SK-N-MC (cell line): ENCODE data around the gene HLCS.
"Not testable (repeated sequence)": the region's sequence is repeated elsewhere in the genome, so short reads cannot be mapped to it uniquely, and the experiment has no call there.

ENCODE experiments used
- DNase-seq: peaks from one replicate; pipeline ENCODE4 v3.0.0-alpha.2; 2011; ENCODE audit warnings: low read depth, low spot score
- H3K27ac ChIP-seq: fragments of 200-600 bp; sonication (generic); 2 replicates; pipeline ENCODE4 v1.5.1; 2016; ENCODE audit warnings: mixed run types
- H3K36me3 ChIP-seq: fragments of 200-600 bp; sonication (generic); 2 replicates; pipeline ENCODE4 v1.6.1; 2017; ENCODE audit warnings: antibody characterized with exemption, low read length, mixed read lengths; ENCODE audit not compliant: insufficient read depth
- H3K4me3 ChIP-seq: fragments of 200-600 bp; sonication (generic); 2 replicates; pipeline ENCODE4 v1.5.1; 2016
- H3K9ac ChIP-seq: fragments of 200-600 bp; sonication (generic); 2 replicates; pipeline ENCODE4 v1.8.0; 2017; ENCODE audit warnings: mixed run types, mixed read lengths; ENCODE audit not compliant: insufficient read length
- H3K9me3 ChIP-seq: fragments of 200-600 bp; sonication (generic); 2 replicates; pipeline ENCODE4 v1.6.1; 2017; ENCODE audit warnings: low read depth, mild to moderate bottlenecking, antibody characterized with exemption, low read length, moderate library complexity, mixed read lengths
- EZH2 ChIP-seq: fragments of 200-600 bp; sonication (generic); IDR thresholded peaks from one replicate; pipeline ENCODE4 v1.6.1; 2017; ENCODE audit warnings: antibody characterized with exemption
- FOXP2 ChIP-seq: optimal IDR thresholded peaks from 2 replicates; pipeline ENCODE3; 2011; ENCODE audit warnings: mild to moderate bottlenecking, moderate library complexity; ENCODE audit not compliant: insufficient read depth; ENCODE audit errors: extremely low read length, control extremely low read depth
- POLR2AphosphoS5 ChIP-seq: IDR thresholded peaks from 2 replicates; pipeline ENCODE4 v1.6.1; 2012; ENCODE audit warnings: mild to moderate bottlenecking, low read depth, low read length, borderline replicate concordance

Gene HLCS

DNA sequence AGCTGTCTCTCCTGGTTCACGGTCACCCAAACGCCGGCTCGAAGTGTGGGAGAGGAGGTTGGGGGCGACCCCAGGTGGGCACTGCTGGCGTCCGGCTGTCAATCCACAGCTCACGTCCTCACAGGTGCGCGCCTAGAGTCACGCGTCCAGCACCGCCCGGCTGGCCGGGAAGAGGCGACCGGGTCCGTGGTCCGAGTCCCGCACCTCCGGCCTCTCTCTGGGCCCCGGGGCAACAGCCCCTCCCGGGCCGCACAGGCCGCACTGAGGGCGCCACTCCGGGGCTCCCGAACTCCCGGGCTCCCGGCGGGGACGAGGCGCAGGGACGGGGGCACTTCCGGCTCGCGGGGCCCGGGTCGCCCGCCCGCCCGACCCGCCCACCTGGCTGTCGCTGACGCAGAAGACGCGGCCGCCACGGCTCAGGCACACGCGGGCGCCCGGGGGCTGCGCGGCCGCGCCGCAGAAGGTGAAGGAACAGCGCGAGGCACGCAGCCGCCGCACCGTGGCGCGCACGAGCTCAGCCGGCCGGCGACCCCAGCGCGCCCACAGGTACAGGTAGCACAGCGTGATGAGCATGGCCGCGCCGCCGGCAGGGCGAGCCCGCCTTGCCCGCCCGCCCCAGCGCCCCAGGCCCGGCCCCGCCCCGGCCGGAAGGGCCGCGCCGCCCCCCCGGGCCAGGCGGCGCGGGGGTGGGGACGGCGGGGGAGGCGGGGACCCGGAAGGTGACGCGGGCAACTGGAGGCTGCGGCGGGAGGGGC lies at the start of gene HLCS:
HLCS (minus strand) TSS at position 604 of the 755 bp plus-strand sequence; CDS start at position 573, 31 bp downstream.
- Histone ChIP-seq H3K9me3 (no peaks in the 10 kb centered on the region), H3K27ac (0 out of 2 replicates have a peak within 1 kb of the TSS, but pooled peaks have one; percentile 13), H3K4me3 (peak within 1 kb of the TSS; percentile 77), H3K9ac (peak within 1 kb of the TSS; percentile 64), H3K36me3 (no peaks in the 10 kb centered on the region)
- no peak for DNase-seq
- TF ChIP-seq EZH2 (no peak), POLR2AphosphoS5 (no peak), FOXP2 (no peak)

DNA sequence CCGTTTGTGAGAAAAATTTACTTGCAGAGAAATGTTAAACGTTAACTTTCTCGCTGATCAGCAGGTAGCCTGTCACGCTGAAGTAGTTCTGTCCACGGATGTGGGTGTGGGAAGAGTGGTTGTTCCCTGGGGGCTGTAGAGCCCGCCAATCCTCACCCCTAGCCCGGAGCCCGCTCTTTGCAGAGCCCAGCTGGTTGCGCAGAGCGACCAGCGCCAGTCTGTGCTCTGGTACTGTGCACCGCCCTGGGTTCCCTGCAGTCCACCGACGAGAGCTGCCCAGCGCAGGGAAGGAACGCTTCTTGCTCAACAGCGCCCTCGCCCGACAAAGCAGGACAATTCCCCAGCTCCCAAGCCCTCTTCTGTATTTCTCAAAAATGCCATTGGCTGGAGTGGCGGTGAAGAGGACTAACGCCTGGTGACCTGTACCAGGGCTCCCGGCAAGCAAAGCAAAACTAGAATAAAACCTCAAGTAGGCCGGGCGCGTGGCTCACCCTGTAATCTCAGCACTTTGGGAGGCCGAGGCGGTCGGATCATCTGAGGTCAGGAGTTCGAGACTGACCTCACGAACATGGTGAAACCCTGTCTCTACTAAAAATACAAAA lies 43.4 kb upstream of the HLCS start:
- TF ChIP-seq POLR2AphosphoS5 (no peak), FOXP2 (no peak), EZH2 (no peak)
- H3K36me3 ChIP-seq: no peaks in the 10 kb centered on the region
- H3K4me3 ChIP-seq: peak overlapping the region; percentile 71
- H3K27ac ChIP-seq: no peak overlapping the region
- DNase-seq: peak; percentile 12
- no peak overlapping the region for H3K9ac ChIP-seq
- no peaks in the 10 kb centered on the region for H3K9me3 ChIP-seq

GRCh38 chr21:37008724-37009123 lies 42.3 kb upstream of the HLCS start:
- H3K9ac ChIP-seq: no peak overlapping the region
- H3K36me3 ChIP-seq: no peaks in the 10 kb centered on the region
- no peak for TF ChIP-seq POLR2AphosphoS5
- TF ChIP-seq FOXP2: no peak
- TF ChIP-seq EZH2: no peak
- DNase-seq: no peak
- no peak overlapping the region for H3K27ac ChIP-seq
- H3K4me3 ChIP-seq: no peak overlapping the region
- H3K9me3 ChIP-seq: no peaks in the 10 kb centered on the region

- H3K36me3 ChIP-seq: no peaks in the 10 kb centered on the region
- H3K9me3 ChIP-seq: no peaks in the 10 kb centered on the region
- no peak within 1 kb of the TSS for H3K27ac ChIP-seq
- H3K4me3 ChIP-seq: no peak within 1 kb of the TSS
- DNase-seq: no peak
- H3K9ac ChIP-seq: no peak within 1 kb of the TSS
- TF ChIP-seq POLR2AphosphoS5 (no peak), FOXP2 (no peak), EZH2 (no peak)
Observed at GRCh38 chr21:37006486-37007291, 40.2 kb upstream of the HLCS start, which contains the start of gene RIPPLY3. RIPPLY3 (plus strand) TSS chr21:37006702; CDS start chr21:37006773, 71 bp downstream.

- Histone ChIP-seq H3K36me3 (no peaks in the 10 kb centered on the region), H3K9me3 (no peaks in the 10 kb centered on the region), H3K9ac (no peak overlapping the region), H3K4me3 (no peak overlapping the region), H3K27ac (no peak overlapping the region)
- DNase-seq: no peak
- TF ChIP-seq POLR2AphosphoS5: no peak
- TF ChIP-seq FOXP2: no peak
- no peak for TF ChIP-seq EZH2
Observed at GRCh38 chr21:37005548-37006485, 39.3 kb upstream of the HLCS start.

- H3K9ac ChIP-seq, DNase-seq, H3K36me3 ChIP-seq, H3K9me3 ChIP-seq, H3K27ac ChIP-seq, H3K4me3 ChIP-seq: not testable (repeated sequence)
Observed at GRCh38 chr21:37003917-37004316, 37.4 kb upstream of the HLCS start.

- not testable (repeated sequence) for H3K9ac ChIP-seq, H3K4me3 ChIP-seq, H3K36me3 ChIP-seq, H3K9me3 ChIP-seq, H3K27ac ChIP-seq, DNase-seq
Observed at GRCh38 chr21:37002851-37003250, 36.4 kb upstream of the HLCS start.
